AG09319 (cell line): Measurements from ENCODE around the gene KCTD1.

Experiments used
- DNase-seq: peaks from one replicate; pipeline ENCODE4 v3.0.0-alpha.2; 2010; ENCODE audit warnings: low read depth; ENCODE audit errors: extremely low read depth
- CTCF ChIP-seq: IDR thresholded peaks from 2 replicates; pipeline ENCODE4 v1.5.1; 2011; ENCODE audit warnings: low read depth, mild to moderate bottlenecking, inconsistent platforms, low read length, moderate library complexity

Gene KCTD1

GRCh38 chr18:26489881-26490280 lies 58.5 kb downstream of the KCTD1 start:
- DNase-seq = no peak
- TF ChIP-seq CTCF = no peak

GRCh38 chr18:26489191-26489590 lies 59.2 kb downstream of the KCTD1 start:
- no peak for TF ChIP-seq CTCF
- DNase-seq = no peak

- no peak for DNase-seq
- no peak for TF ChIP-seq CTCF
These were observed 59.8 kb downstream of the KCTD1 start for GRCh38 chr18:26488417-26489009.

GRCh38 chr18:26487437-26487836 lies 60.9 kb downstream of the KCTD1 start:
- TF ChIP-seq CTCF = no peak
- DNase-seq = no peak

DNA sequence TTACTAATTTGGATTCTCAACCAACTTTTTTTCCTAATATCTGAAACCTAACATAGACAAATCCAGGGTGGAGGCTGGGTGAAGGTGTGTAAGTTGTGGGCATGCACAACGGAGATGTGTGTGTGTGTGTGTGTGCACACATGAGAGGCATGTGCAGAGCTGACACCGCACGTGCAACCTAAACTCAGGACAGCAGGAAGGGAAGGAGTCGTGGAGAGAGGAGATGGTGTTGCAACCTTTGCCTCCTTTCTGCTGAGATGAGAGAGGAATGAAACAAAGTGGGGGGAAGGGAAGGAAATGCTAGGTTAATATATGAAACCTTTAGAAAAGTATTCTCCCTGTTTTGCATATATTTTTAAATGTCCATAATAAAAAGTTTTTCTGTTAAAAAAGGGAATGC lies 64.7 kb downstream of the KCTD1 start:
- TF ChIP-seq CTCF = no peak
- DNase-seq = no peak

- no peak for DNase-seq
- no peak for TF ChIP-seq CTCF
These were observed 65.8 kb downstream of the KCTD1 start for GRCh38 chr18:26482569-26482968.

- TF ChIP-seq CTCF = no peak
- DNase-seq = peak; percentile 59
These were observed 67.2 kb downstream of the KCTD1 start for GRCh38 chr18:26480897-26481795.
